Cardiac muscle cell (in vitro differentiated cells and primary cell): ENCODE results near the gene SOBP. TPM values are rescaled to one million over a fixed set of nuclear protein-coding genes. Genes with fewer than 3 reads are reported as not detected.

ENCODE experiments used
- DNase-seq, 2 donors: peaks; one replicate each; pipeline versions ENCODE4 v3.0.0 to v3.0.0-alpha.2; 2010 to 2017; ENCODE audit warnings: low read depth in 1 of 2, low spot score in 1 of 2
- H3K27ac ChIP-seq: fragments of 200-600 bp; sonication (generic); 2 replicates; pipeline ENCODE4 v1.5.1; 2016
- H3K27me3 ChIP-seq: fragments of 200-600 bp; sonication (generic); 2 replicates; pipeline ENCODE4 v1.6.0; 2016; ENCODE audit warnings: control low read depth
- H3K36me3 ChIP-seq: fragments of 200-600 bp; sonication (generic); 2 replicates; pipeline ENCODE4 v1.5.1; 2016; ENCODE audit warnings: control low read depth
- H3K4me1 ChIP-seq: fragments of 200-600 bp; sonication (generic); 2 replicates; pipeline ENCODE4 v1.8.1; 2017; ENCODE audit warnings: low read depth, mild to moderate bottlenecking, mixed run types
- H3K4me3 ChIP-seq: fragments of 200-600 bp; sonication (generic); 2 replicates; pipeline ENCODE4 v1.5.1; 2016; ENCODE audit warnings: mild to moderate bottlenecking
- H3K9me3 ChIP-seq: fragments of 200-600 bp; sonication (generic); 2 replicates; pipeline ENCODE4 v1.5.1; 2017; ENCODE audit warnings: low read depth, mild to moderate bottlenecking, control low read depth
- polyA plus RNA-seq: library from polyadenylated mRNA; unstranded; fragments of >200 nt; fragmentation: Nextera tagmentation; extraction: Ambion mirVana; gene quantifications from 2 replicates; pipeline ENCODE4 v1.2.1, GENCODE V29; 2016
- total RNA-seq: library from RNA; depleted of rRNA; stranded (reverse); fragments of >200 nt; gene quantifications from 2 replicates; pipeline ENCODE4 v1.2.3, GENCODE V29; 2016
- TF ChIP-seq, protein P1 (sequence below): IDR thresholded peaks from 2 replicates; pipeline ENCODE4 v1.5.1; 2012; ENCODE audit warnings: low read depth, mild to moderate bottlenecking, low read length

SOBP gene
- total and polyA plus RNA-seq, 2 experiments from 2014 or later, result 27.5 to 30.8 TPM

DNA sequence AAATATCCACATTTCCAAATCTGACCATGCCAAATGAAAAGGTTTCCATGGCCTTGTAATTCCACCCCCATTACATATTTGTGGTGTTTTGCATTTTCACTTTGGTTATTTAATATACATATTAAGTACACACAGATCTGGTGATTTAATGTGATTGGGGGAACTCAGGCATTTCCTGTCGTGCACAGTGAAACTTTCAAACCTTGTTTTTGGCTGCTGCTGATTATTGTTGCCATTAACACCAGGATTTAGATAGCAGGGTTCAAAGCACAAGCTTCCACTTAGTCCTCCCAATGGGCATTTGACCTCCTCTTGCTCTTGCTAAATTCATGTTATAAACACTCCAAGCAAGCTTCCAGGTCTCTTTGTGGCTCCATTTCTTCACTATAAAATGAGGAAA is 166.5 kb downstream of the SOBP start:
- Histone ChIP-seq H3K27me3 (no peaks in the 10 kb centered on the region), H3K9me3 (no peaks in the 10 kb centered on the region), H3K36me3 (peaks cover 9% of the 10 kb centered on the region), H3K4me3 (no peak overlapping the region), H3K4me1 (peaks cover 36% of the 10 kb centered on the region), H3K27ac (peak overlapping the region; percentile 39)
- TF ChIP-seq, protein P1, sequence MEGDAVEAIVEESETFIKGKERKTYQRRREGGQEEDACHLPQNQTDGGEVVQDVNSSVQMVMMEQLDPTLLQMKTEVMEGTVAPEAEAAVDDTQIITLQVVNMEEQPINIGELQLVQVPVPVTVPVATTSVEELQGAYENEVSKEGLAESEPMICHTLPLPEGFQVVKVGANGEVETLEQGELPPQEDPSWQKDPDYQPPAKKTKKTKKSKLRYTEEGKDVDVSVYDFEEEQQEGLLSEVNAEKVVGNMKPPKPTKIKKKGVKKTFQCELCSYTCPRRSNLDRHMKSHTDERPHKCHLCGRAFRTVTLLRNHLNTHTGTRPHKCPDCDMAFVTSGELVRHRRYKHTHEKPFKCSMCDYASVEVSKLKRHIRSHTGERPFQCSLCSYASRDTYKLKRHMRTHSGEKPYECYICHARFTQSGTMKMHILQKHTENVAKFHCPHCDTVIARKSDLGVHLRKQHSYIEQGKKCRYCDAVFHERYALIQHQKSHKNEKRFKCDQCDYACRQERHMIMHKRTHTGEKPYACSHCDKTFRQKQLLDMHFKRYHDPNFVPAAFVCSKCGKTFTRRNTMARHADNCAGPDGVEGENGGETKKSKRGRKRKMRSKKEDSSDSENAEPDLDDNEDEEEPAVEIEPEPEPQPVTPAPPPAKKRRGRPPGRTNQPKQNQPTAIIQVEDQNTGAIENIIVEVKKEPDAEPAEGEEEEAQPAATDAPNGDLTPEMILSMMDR, result no peak
- no peak for DNase-seq

DNA sequence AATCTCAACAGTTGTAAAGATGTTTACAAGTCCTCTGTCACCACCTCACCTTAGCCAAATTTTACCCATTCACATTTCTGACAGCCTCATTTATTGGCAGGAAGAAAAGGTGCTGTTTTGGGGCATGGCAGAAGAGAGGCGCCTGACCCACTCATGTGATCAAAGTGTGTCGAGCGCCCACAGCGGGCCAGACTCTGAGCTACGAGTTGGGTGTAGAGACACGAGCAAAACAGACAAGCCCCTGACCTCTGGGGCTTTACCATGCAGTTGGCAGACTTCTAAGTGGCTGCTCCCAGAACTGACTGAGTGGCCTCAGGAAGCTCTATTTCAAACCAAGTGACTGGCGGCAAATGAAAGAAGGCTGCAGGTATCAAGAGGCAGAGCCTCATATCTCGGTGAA is 167.0 kb downstream of the SOBP start:
- Histone ChIP-seq H3K27me3 (no peaks in the 10 kb centered on the region), H3K4me3 (no peak overlapping the region), H3K9me3 (no peaks in the 10 kb centered on the region), H3K36me3 (peaks cover 9% of the 10 kb centered on the region), H3K4me1 (peaks cover 36% of the 10 kb centered on the region), H3K27ac (peak overlapping the region; percentile 39)
- TF ChIP-seq, protein P1, result no peak
- DNase-seq, result peak in 1 of 2 donors; percentile 34

DNA sequence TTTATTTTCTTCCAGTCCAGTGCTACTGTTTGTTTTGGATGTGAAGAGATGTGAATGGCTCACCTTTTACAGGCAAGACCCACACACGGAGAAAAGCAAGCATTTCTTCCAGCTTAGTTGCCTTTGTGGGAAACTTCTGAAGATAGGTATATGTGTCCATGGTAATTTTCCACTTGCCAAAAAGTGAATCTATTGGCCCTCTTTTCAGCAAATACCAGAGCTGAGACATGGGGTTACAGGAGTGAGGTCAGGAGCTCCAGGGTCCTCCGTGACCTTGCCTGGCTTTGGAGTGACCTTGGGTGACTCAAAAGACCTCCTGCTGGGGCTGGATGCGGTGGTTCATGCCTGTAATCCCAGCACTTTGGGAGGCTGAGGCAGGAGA is 167.4 kb downstream of the SOBP start:
- no peak for DNase-seq
- Histone ChIP-seq H3K9me3 (no peaks in the 10 kb centered on the region), H3K27me3 (no peaks in the 10 kb centered on the region), H3K4me3 (no peak overlapping the region), H3K36me3 (peaks cover 9% of the 10 kb centered on the region), H3K4me1 (peaks cover 36% of the 10 kb centered on the region), H3K27ac (peak overlapping the region; percentile 39)
- TF ChIP-seq, protein P1, result no peak

DNA sequence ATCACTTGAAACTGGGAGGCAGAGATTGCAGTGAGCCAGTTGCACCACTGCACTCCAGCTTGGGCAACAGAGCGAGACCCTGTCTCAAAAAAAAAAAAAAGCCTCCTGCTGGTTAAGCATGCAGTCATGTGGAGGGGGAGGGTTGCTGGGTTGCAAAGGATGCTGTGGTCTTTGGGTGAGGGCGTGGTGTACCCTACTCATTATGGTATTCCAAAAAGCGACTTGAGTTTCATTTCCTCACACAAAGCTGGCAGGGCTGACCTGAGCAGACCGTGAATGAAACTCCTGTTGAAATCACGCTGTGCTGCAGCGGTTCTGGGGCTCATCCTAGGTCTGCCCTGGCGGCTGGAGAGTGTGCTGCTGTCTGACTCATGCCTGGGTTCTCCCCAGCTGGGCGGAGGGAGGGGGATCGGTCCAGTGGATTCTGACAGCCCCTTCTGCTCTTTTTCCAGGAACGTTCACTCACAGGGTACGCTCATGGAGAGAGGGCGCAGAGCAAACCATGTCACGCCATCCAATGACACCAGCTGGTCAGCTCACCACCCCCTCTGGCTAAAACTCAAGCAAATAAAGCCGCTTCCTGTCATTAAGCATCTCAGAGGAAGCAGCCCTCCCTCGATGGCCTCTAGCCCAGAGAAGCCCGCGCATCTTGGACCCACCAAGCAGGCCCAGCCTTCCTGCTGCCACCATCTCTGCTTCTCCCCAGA is 168.0 kb downstream of the SOBP start:
- DNase-seq, result peak in 1 of 2 donors; percentile 66
- TF ChIP-seq, protein P1, result peak; percentile 19
- no peak overlapping the region for H3K27ac ChIP-seq

DNA sequence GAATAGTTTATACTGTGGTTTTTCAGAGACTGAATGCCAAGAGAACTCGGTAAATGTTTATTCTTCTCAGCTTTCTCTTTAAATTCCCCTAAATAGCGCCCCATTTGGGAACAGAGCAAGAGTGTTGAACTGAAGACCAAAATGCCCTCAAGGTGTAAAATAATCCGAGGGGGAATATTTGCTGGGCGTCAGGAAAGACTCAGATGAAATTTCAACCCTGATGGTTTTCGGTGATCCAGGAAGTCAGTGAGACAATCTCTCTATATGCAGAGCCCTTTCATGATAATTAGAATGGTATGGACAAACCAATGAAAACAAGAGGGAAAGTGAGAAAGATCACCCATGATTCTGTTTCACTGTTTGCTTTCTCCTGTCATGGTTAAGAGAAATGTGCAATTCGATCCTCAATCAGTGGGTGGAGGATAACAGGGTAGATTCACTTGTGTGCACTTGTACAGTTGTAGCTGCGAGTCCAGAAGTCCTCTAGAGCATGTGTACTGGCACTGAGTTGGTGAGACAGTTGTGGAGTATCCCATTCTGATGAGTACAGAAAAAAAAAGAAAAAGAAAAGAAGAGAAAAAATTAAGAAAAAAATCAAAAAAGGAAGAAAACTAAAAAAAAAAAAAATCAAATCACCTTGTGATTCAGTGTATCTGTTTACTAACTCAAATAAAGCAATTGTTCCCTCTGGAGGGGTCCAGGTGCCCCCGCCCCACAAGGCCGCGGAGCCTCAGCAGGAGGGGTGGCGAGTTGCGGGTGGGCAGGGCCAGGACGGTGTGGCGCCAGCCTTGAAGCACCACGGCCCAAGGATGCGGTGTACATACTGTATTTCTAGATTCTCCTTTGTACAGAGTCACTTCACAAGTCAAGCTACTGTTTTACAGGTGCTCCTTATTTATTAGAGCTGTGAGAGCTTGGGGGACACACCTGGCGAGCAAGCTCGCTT is 169.3 kb downstream of the SOBP start:
- no peak for DNase-seq
- Histone ChIP-seq H3K27ac (no peak overlapping the region), H3K27me3 (no peaks in the 10 kb centered on the region), H3K4me1 (peaks cover 23% of the 10 kb centered on the region), H3K9me3 (no peaks in the 10 kb centered on the region), H3K4me3 (no peak overlapping the region), H3K36me3 (peaks cover 9% of the 10 kb centered on the region)
- TF ChIP-seq, protein P1, result no peak

More for the DNA sequence above, 168.0 kb downstream of the SOBP start:
- Histone ChIP-seq H3K9me3 (no peaks in the 10 kb centered on the region), H3K36me3 (peaks cover 9% of the 10 kb centered on the region), H3K27me3 (no peaks in the 10 kb centered on the region), H3K4me1 (peaks cover 33% of the 10 kb centered on the region), H3K4me3 (no peak overlapping the region)
